Hematopoietic multipotent progenitor cell treated with erythropoietin and hydrocortisone succinate and interleukin-3 and kit ligand, for 6 days (in vitro differentiated cells): ENCODE data around the gene LYZL6.
A peak's percentile ranks its signal among the peaks of the same experiment; 100 is the strongest.

Experiments used
- DNase-seq: peaks from one replicate; pipeline ENCODE4 v3.0.0-alpha.2; 2015

Gene LYZL6

GRCh38 chr17:35943537-35943936 lies at the start of gene LYZL6:
Gene LYZL6, minus strand, starts transcription at chr17:35943713. Its CDS starts 4,357 bp downstream, at chr17:35939356.
- no peak for DNase-seq

GRCh38 chr17:35991075-35991474 lies 47.6 kb upstream of the LYZL6 start:
- DNase-seq = no peak

GRCh38 chr17:35988164-35988563 lies 44.7 kb upstream of the LYZL6 start:
- no peak for DNase-seq

- DNase-seq = no peak
These were observed 43.1 kb upstream of the LYZL6 start, which contains the start of gene CCL14 for GRCh38 chr17:35986643-35987042. Gene CCL14, minus strand, starts transcription at chr17:35986729. Its CDS starts 80 bp downstream, at chr17:35986649.

- no peak for DNase-seq
These were observed 40.6 kb upstream of the LYZL6 start for GRCh38 chr17:35984140-35984539.

GRCh38 chr17:35982409-35983191 lies 39.1 kb upstream of the LYZL6 start:
- DNase-seq = no peak

GRCh38 chr17:35981908-35982330 lies 38.4 kb upstream of the LYZL6 start:
- DNase-seq = peak; percentile 60

- DNase-seq = no peak
These were observed 37.7 kb upstream of the LYZL6 start, which contains the start of gene CCL16 for GRCh38 chr17:35981246-35981645. Gene CCL16, minus strand, starts transcription at chr17:35981497. Its CDS starts 77 bp downstream, at chr17:35981420.

GRCh38 chr17:35978346-35978745 lies 34.8 kb upstream of the LYZL6 start:
- DNase-seq = no peak

GRCh38 chr17:35977509-35977908 lies 34.0 kb upstream of the LYZL6 start:
- DNase-seq = no peak

GRCh38 chr17:35973333-35974260 lies 30.1 kb upstream of the LYZL6 start:
- DNase-seq = no peak

GRCh38 chr17:35972945-35973332 lies 29.4 kb upstream of the LYZL6 start:
- DNase-seq = no peak

GRCh38 chr17:35972535-35972934 lies 29.0 kb upstream of the LYZL6 start:
- no peak for DNase-seq

- DNase-seq = no peak
These were observed 28.6 kb upstream of the LYZL6 start for GRCh38 chr17:35972066-35972465.

- DNase-seq = peak; percentile 92
These were observed 26.3 kb upstream of the LYZL6 start for GRCh38 chr17:35969558-35970380.

- no peak for DNase-seq
These were observed 25.1 kb upstream of the LYZL6 start for GRCh38 chr17:35968520-35969054.

- DNase-seq = no peak
These were observed 21.8 kb upstream of the LYZL6 start for GRCh38 chr17:35965272-35965671.

GRCh38 chr17:35963663-35964062 lies 20.1 kb upstream of the LYZL6 start:
- no peak for DNase-seq

- DNase-seq = no peak
These were observed 10.2 kb upstream of the LYZL6 start for GRCh38 chr17:35953720-35954119.

GRCh38 chr17:35949401-35949800 lies 5.9 kb upstream of the LYZL6 start:
- peak; percentile 91 for DNase-seq

GRCh38 chr17:35948092-35948491 lies 4.6 kb upstream of the LYZL6 start:
- DNase-seq = no peak

- DNase-seq = peak; percentile 87
These were observed 3.7 kb upstream of the LYZL6 start for GRCh38 chr17:35947156-35947585.
